MM.1S (cell line): ENCODE results near the gene MACIR.

Experiments used
- DNase-seq: peaks from one replicate; pipeline ENCODE4 v3.0.0-alpha.2; 2015
- H2AFZ ChIP-seq: fragments of 300-600 bp; sonication (generic); 2 replicates; pipeline ENCODE4 v1.6.0; 2016; ENCODE audit warnings: antibody characterized with exemption, low read length
- H3F3A ChIP-seq: fragments of 300-600 bp; sonication (generic); 2 replicates; pipeline ENCODE4 v1.6.1; 2016; ENCODE audit warnings: mild to moderate bottlenecking, antibody characterized with exemption, low read length, moderate library complexity, mixed read lengths; ENCODE audit not compliant: insufficient read depth
- H3K27ac ChIP-seq: fragments of 300-600 bp; sonication (generic); 2 replicates; pipeline ENCODE4 v1.5.1; 2016; ENCODE audit warnings: mild to moderate bottlenecking, low read length
- H3K27me3 ChIP-seq: fragments of 300-600 bp; sonication (generic); replicated peaks from 2 replicates; pipeline ENCODE4 v1.6.0; 2016; ENCODE audit warnings: low read length; ENCODE audit not compliant: insufficient read depth
- H3K36me3 ChIP-seq: fragments of 300-600 bp; sonication (generic); replicated peaks from 2 replicates; pipeline ENCODE4 v1.6.1; 2016; ENCODE audit warnings: mild to moderate bottlenecking, low read length, mixed read lengths; ENCODE audit not compliant: insufficient read depth
- H3K4me1 ChIP-seq: fragments of 300-600 bp; sonication (generic); 2 replicates; pipeline ENCODE4 v1.6.1; 2016; ENCODE audit warnings: low read length, mixed read lengths
- H3K4me2 ChIP-seq: fragments of 300-600 bp; sonication (generic); 2 replicates; pipeline ENCODE4 v1.6.0; 2016; ENCODE audit warnings: low read depth, low read length
- H3K4me3 ChIP-seq: fragments of 300-600 bp; sonication (generic); 2 replicates; pipeline ENCODE4 v1.5.1; 2016; ENCODE audit warnings: low read length, mixed read lengths
- H3K79me2 ChIP-seq: fragments of 300-600 bp; sonication (generic); 2 replicates; pipeline ENCODE4 v1.6.1; 2016; ENCODE audit warnings: mixed run types, low read length, mixed read lengths
- H3K9ac ChIP-seq: fragments of 300-600 bp; sonication (generic); 2 replicates; pipeline ENCODE4 v1.6.1; 2016; ENCODE audit warnings: low read length, mixed read lengths
- H3K9me2 ChIP-seq: fragments of 300-600 bp; sonication (generic); replicated peaks from 2 replicates; pipeline ENCODE4 v1.6.1; 2016; ENCODE audit warnings: mild to moderate bottlenecking, low read length, mixed read lengths; ENCODE audit not compliant: insufficient read depth
- H3K9me3 ChIP-seq: fragments of 300-600 bp; sonication (generic); replicated peaks from 2 replicates; pipeline ENCODE4 v1.6.1; 2016; ENCODE audit warnings: mild to moderate bottlenecking, low read length, mixed read lengths; ENCODE audit not compliant: insufficient read depth
- H4K20me1 ChIP-seq: fragments of 300-600 bp; sonication (generic); 2 replicates; pipeline ENCODE4 v1.6.1; 2016; ENCODE audit warnings: mild to moderate bottlenecking, low read length, moderate library complexity, mixed read lengths; ENCODE audit not compliant: insufficient read depth
- CTCF ChIP-seq: fragments of 300-600 bp; sonication (generic); IDR thresholded peaks from 2 replicates; pipeline ENCODE4 v1.5.1; 2016; ENCODE audit warnings: antibody characterized with exemption, low read length, mixed read lengths
- EZH2 ChIP-seq: fragments of 300-600 bp; sonication (generic); optimal IDR thresholded peaks from 2 replicates; pipeline ENCODE3; 2017; ENCODE audit warnings: low read depth, mild to moderate bottlenecking, antibody characterized with exemption, low read length, mixed read lengths
- EZH2phosphoT487 ChIP-seq: fragments of 300-600 bp; sonication (generic); IDR thresholded peaks from 2 replicates; pipeline ENCODE4 v1.6.1; 2018; ENCODE audit warnings: antibody characterized with exemption, low read length

Gene MACIR

GRCh38 chr5:103283869-103284268 lies 25.3 kb downstream of the MACIR start:
- Histone ChIP-seq H3K9me2 (no peaks in the 10 kb centered on the region), H4K20me1 (no peaks in the 10 kb centered on the region), H3K9ac (no peak overlapping the region), H2AFZ (no peak overlapping the region), H3F3A (no peaks in the 10 kb centered on the region), H3K4me1 (no peaks in the 10 kb centered on the region), H3K4me2 (no peak overlapping the region), H3K9me3 (no peaks in the 10 kb centered on the region), H3K27ac (no peak overlapping the region), H3K4me3 (no peak overlapping the region), H3K36me3 (no peaks in the 10 kb centered on the region), H3K27me3 (no peaks in the 10 kb centered on the region), H3K79me2 (no peaks in the 10 kb centered on the region)
- TF ChIP-seq EZH2phosphoT487 (no peak), EZH2 (no peak), CTCF (no peak)
- no peak for DNase-seq

- Histone ChIP-seq H3K4me2 (no peak overlapping the region), H2AFZ (no peak overlapping the region), H3K36me3 (no peaks in the 10 kb centered on the region), H3K9me3 (no peaks in the 10 kb centered on the region), H3K79me2 (no peaks in the 10 kb centered on the region), H3K4me3 (no peak overlapping the region), H3K27ac (no peak overlapping the region), H3K27me3 (no peaks in the 10 kb centered on the region), H4K20me1 (no peaks in the 10 kb centered on the region), H3K9ac (no peak overlapping the region), H3F3A (no peaks in the 10 kb centered on the region), H3K9me2 (no peaks in the 10 kb centered on the region), H3K4me1 (no peaks in the 10 kb centered on the region)
- DNase-seq = no peak
- no peak for TF ChIP-seq CTCF
- no peak for TF ChIP-seq EZH2phosphoT487
- TF ChIP-seq EZH2 = no peak
These were observed 28.1 kb downstream of the MACIR start for GRCh38 chr5:103286622-103287021.

GRCh38 chr5:103289024-103289423 lies 30.5 kb downstream of the MACIR start:
- no peak overlapping the region for H3K27ac ChIP-seq
- no peaks in the 10 kb centered on the region for H4K20me1 ChIP-seq
- DNase-seq = no peak
- H3K9me3 ChIP-seq = no peaks in the 10 kb centered on the region
- H3K4me2 ChIP-seq = no peak overlapping the region
- H3K9me2 ChIP-seq = no peaks in the 10 kb centered on the region
- H3K4me1 ChIP-seq = no peaks in the 10 kb centered on the region
- no peaks in the 10 kb centered on the region for H3K79me2 ChIP-seq
- H3K9ac ChIP-seq = no peak overlapping the region
- H3K36me3 ChIP-seq = no peaks in the 10 kb centered on the region
- H2AFZ ChIP-seq = no peak overlapping the region
- no peaks in the 10 kb centered on the region for H3K27me3 ChIP-seq
- H3K4me3 ChIP-seq = no peak overlapping the region
- no peaks in the 10 kb centered on the region for H3F3A ChIP-seq
- no peak for TF ChIP-seq EZH2phosphoT487
- TF ChIP-seq EZH2 = no peak
- no peak for TF ChIP-seq CTCF

- no peak overlapping the region for H3K4me2 ChIP-seq
These were observed 32.3 kb downstream of the MACIR start for GRCh38 chr5:103290846-103291245.

More at GRCh38 chr5:103290846-103291245, 32.3 kb downstream of the MACIR start:
- Histone ChIP-seq H3K27ac (no peak overlapping the region), H3K27me3 (no peaks in the 10 kb centered on the region), H3K36me3 (no peaks in the 10 kb centered on the region), H3K4me3 (no peak overlapping the region), H3K9me2 (no peaks in the 10 kb centered on the region), H3F3A (no peaks in the 10 kb centered on the region), H4K20me1 (no peaks in the 10 kb centered on the region), H3K9me3 (no peaks in the 10 kb centered on the region), H2AFZ (no peak overlapping the region), H3K4me1 (no peaks in the 10 kb centered on the region), H3K79me2 (no peaks in the 10 kb centered on the region), H3K9ac (no peak overlapping the region)
- no peak for DNase-seq
- TF ChIP-seq CTCF (no peak), EZH2 (no peak), EZH2phosphoT487 (no peak)
